Loucy (cell line): ENCODE data around the gene SYNE2.

Experiments used
- H2AFZ ChIP-seq: fragments of 200-600 bp; sonication (generic); 2 replicates; pipeline ENCODE4 v1.6.0; 2016; ENCODE audit warnings: antibody characterized with exemption, mild to moderate bottlenecking, low read length, moderate library complexity
- H3F3A ChIP-seq: fragments of 200-600 bp; 2 replicates; pipeline ENCODE4 v1.6.0; 2016; ENCODE audit warnings: antibody characterized with exemption, low read depth, mild to moderate bottlenecking
- H3K27me3 ChIP-seq: fragments of 200-600 bp; sonication (generic); 2 replicates; pipeline ENCODE4 v1.6.1; 2014; ENCODE audit warnings: low read length, mild to moderate bottlenecking; ENCODE audit not compliant: insufficient read depth, poor library complexity, severe bottlenecking
- H3K36me3 ChIP-seq: fragments of 200-600 bp; sonication (generic); 2 replicates; pipeline ENCODE4 v1.6.1; 2016; ENCODE audit warnings: low read length; ENCODE audit not compliant: insufficient read depth
- H3K4me1 ChIP-seq: fragments of 200-600 bp; sonication (generic); 2 replicates; pipeline ENCODE4 v1.5.1; 2014; ENCODE audit warnings: low read length, mild to moderate bottlenecking; ENCODE audit not compliant: insufficient read depth, poor library complexity, severe bottlenecking
- H3K4me2 ChIP-seq: fragments of 200-600 bp; sonication (generic); 2 replicates; pipeline ENCODE4 v1.6.0; 2014; ENCODE audit warnings: antibody characterized with exemption, low read length, low read depth, mild to moderate bottlenecking; ENCODE audit not compliant: poor library complexity, severe bottlenecking
- H3K4me3 ChIP-seq: fragments of 200-600 bp; sonication (generic); 2 replicates; pipeline ENCODE4 v1.5.1; 2014; ENCODE audit warnings: low read length, mild to moderate bottlenecking, mixed read lengths; ENCODE audit not compliant: poor library complexity, severe bottlenecking
- H3K79me2 ChIP-seq: fragments of 200-600 bp; sonication (generic); 2 replicates; pipeline ENCODE4 v1.6.1; 2014; ENCODE audit warnings: low read length; ENCODE audit not compliant: insufficient read depth
- H3K9ac ChIP-seq: fragments of 200-600 bp; sonication (generic); 2 replicates; pipeline ENCODE4 v1.6.0; 2014; ENCODE audit warnings: mild to moderate bottlenecking, low read depth, low read length, moderate library complexity; ENCODE audit not compliant: poor library complexity, severe bottlenecking
- H3K9me2 ChIP-seq: fragments of 200-600 bp; sonication (generic); replicated peaks from 2 replicates; pipeline ENCODE4 v1.6.1; 2016; ENCODE audit warnings: low read depth, low read length, mixed read lengths
- H3K9me3 ChIP-seq: fragments of 200-600 bp; sonication (generic); 2 replicates; pipeline ENCODE4 v1.6.1; 2014; ENCODE audit warnings: mild to moderate bottlenecking, antibody characterized with exemption, low read length, low read depth; ENCODE audit not compliant: insufficient read depth
- H4K20me1 ChIP-seq: fragments of 200-600 bp; sonication (generic); 2 replicates; pipeline ENCODE4 v1.6.0; 2014; ENCODE audit warnings: antibody characterized with exemption, low read length, mild to moderate bottlenecking; ENCODE audit not compliant: insufficient read depth, poor library complexity, severe bottlenecking
- EZH2phosphoT487 ChIP-seq: fragments of 200-600 bp; IDR thresholded peaks from 2 replicates; pipeline ENCODE4 v1.6.1; 2018; ENCODE audit warnings: antibody characterized with exemption, mild to moderate bottlenecking, moderate library complexity, borderline replicate concordance
- TF ChIP-seq, protein P1 (sequence below): fragments of 200-600 bp; sonication (generic); conservative IDR thresholded peaks from 2 replicates; pipeline ENCODE4 v1.5.1; 2014; ENCODE audit warnings: mild to moderate bottlenecking, antibody characterized with exemption, low read length

The SYNE2 gene

DNA sequence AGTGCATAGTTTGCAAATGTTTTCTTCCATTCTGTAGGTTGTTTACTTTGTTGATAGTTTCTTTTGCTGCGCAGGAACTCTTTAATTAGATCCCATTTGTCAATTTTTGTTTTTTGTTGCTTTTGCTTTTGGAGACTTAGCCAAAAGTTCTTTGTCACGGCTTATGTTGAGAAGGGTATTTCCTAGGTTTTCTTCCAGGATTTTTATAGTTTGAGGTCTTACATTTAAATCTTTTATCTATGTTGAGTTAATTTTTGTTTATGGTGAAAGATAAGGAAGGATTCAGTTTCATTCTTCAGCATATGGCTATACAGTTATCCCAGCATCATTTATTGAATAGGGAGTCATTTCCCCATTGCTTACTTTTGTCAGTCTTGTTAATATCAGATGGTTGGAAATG, 51.9 kb downstream of the SYNE2 start:
- Histone ChIP-seq H3K9ac (no peak overlapping the region), H3K36me3 (peaks cover under 1% of the 10 kb centered on the region; the same call in 1 of the 2 replicates), H3K79me2 (peaks cover 20% of the 10 kb centered on the region)

DNA sequence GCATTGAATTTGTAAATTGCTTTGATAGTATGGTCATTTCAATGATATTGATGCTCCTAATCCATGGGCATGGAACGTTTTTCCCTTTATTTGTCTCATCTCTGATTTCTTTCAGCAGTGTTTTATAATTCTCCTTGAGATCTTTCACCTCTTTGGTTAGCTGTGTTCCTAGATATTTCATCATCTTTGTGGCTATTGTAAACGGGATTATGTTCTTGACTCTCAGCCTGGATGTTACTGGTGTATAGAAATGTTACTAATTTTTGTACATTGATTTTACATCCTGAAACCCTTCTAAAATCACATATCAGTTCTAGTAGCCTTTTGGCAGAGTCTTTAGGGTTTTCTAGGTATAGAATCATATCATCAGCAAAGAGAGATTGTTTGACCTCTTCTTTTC, 52.6 kb downstream of the SYNE2 start:
- H3K4me3 ChIP-seq = no peak overlapping the region
- H3K9me2 ChIP-seq = no peaks in the 10 kb centered on the region
- H3K27me3 ChIP-seq = no peaks in the 10 kb centered on the region
- no peaks in the 10 kb centered on the region for H3F3A ChIP-seq
- H3K79me2 ChIP-seq = peaks cover 20% of the 10 kb centered on the region
- no peak overlapping the region for H2AFZ ChIP-seq
- peaks cover 11% of the 10 kb centered on the region for H3K4me1 ChIP-seq
- H3K4me2 ChIP-seq = no peak overlapping the region
- TF ChIP-seq, protein P1, sequence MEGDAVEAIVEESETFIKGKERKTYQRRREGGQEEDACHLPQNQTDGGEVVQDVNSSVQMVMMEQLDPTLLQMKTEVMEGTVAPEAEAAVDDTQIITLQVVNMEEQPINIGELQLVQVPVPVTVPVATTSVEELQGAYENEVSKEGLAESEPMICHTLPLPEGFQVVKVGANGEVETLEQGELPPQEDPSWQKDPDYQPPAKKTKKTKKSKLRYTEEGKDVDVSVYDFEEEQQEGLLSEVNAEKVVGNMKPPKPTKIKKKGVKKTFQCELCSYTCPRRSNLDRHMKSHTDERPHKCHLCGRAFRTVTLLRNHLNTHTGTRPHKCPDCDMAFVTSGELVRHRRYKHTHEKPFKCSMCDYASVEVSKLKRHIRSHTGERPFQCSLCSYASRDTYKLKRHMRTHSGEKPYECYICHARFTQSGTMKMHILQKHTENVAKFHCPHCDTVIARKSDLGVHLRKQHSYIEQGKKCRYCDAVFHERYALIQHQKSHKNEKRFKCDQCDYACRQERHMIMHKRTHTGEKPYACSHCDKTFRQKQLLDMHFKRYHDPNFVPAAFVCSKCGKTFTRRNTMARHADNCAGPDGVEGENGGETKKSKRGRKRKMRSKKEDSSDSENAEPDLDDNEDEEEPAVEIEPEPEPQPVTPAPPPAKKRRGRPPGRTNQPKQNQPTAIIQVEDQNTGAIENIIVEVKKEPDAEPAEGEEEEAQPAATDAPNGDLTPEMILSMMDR = no peak
- TF ChIP-seq EZH2phosphoT487 = no peak
- H3K9me3 ChIP-seq = no peaks in the 10 kb centered on the region
- H3K36me3 ChIP-seq = peaks cover 7% of the 10 kb centered on the region; the same call in 1 of the 2 replicates
- no peak overlapping the region for H3K9ac ChIP-seq
- H4K20me1 ChIP-seq = no peaks in the 10 kb centered on the region

More for the DNA sequence above, 51.9 kb downstream of the SYNE2 start:
- Histone ChIP-seq H2AFZ (no peak overlapping the region), H4K20me1 (no peaks in the 10 kb centered on the region), H3F3A (no peaks in the 10 kb centered on the region), H3K27me3 (no peaks in the 10 kb centered on the region), H3K9me2 (no peaks in the 10 kb centered on the region), H3K4me3 (no peak overlapping the region), H3K9me3 (no peaks in the 10 kb centered on the region), H3K4me1 (peaks cover 11% of the 10 kb centered on the region), H3K4me2 (no peak overlapping the region)
- TF ChIP-seq, protein P1 = no peak
- TF ChIP-seq EZH2phosphoT487 = no peak

DNA sequence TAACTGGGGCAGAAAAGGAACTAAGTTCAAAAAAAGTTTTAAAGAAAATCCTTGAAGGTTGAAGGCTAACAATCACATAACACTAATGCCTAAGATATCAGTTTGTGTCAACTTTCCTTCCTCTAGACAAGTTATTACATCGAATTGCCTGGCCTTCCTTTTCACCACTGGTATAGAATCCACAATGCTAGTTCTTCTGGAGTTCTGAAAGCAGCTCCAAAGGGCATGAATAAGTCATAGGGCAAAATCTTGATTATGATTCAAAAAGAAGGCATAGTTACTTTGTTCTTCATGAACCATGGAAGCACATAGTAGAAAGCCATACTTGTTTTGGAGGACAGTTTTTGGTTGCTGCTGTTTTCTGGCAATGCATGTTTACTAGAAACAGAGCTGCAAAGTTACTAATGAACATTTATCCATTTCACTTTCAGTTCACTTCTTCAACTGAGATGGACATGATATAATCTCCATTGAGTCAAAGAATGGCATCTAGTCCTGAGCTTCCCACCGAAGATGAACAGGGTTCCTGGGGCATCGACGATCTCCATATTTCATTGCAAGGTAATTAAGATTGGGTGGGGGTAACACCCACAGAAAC, 56.0 kb downstream of the SYNE2 start:
- Histone ChIP-seq H3K4me1 (peaks cover 7% of the 10 kb centered on the region), H3K9me3 (no peaks in the 10 kb centered on the region), H3K4me2 (peak overlapping the region; percentile 80), H3K36me3 (peaks cover 9% of the 10 kb centered on the region; the same call in 1 of the 2 replicates), H4K20me1 (no peaks in the 10 kb centered on the region), H3K79me2 (peaks cover 15% of the 10 kb centered on the region; the same call in 1 of the 2 replicates), H2AFZ (peak overlapping the region; percentile 79), H3F3A (no peaks in the 10 kb centered on the region), H3K4me3 (peak overlapping the region; percentile 65), H3K9ac (peak overlapping the region; percentile 57), H3K27me3 (no peaks in the 10 kb centered on the region), H3K9me2 (no peaks in the 10 kb centered on the region)
- no peak for TF ChIP-seq EZH2phosphoT487
- TF ChIP-seq, protein P1 = no peak
